KG1 (cell line): ENCODE measurements around the gene PTH2R.
"Not testable (repeated sequence)": the region's sequence is repeated elsewhere in the genome, so short reads cannot be mapped to it uniquely, and the experiment has no call there.

Experiments used
- DNase-seq: peaks from one replicate; lab custom pipeline; 2025; lab: John Stamatoyannopoulos, UW

Gene PTH2R

GRCh38 chr2:208485390-208485789, 78.8 kb downstream of the PTH2R start:
- no peak for DNase-seq

- no peak for DNase-seq
These were observed 82.3 kb downstream of the PTH2R start for GRCh38 chr2:208488686-208489564.

GRCh38 chr2:208489687-208490086, 83.1 kb downstream of the PTH2R start:
- DNase-seq: no peak

GRCh38 chr2:208490492-208490891, 83.9 kb downstream of the PTH2R start:
- no peak for DNase-seq

GRCh38 chr2:208491641-208492040, 85.0 kb downstream of the PTH2R start:
- no peak for DNase-seq

- no peak for DNase-seq
These were observed 85.5 kb downstream of the PTH2R start for GRCh38 chr2:208492069-208492468.

- DNase-seq: no peak
These were observed 86.6 kb downstream of the PTH2R start for GRCh38 chr2:208493186-208493585.

- no peak for DNase-seq
These were observed 89.5 kb downstream of the PTH2R start for GRCh38 chr2:208496129-208496528.

GRCh38 chr2:208501206-208501605, 94.6 kb downstream of the PTH2R start:
- no peak for DNase-seq

GRCh38 chr2:208502288-208502687, 95.7 kb downstream of the PTH2R start:
- no peak for DNase-seq

GRCh38 chr2:208505365-208505764, 98.8 kb downstream of the PTH2R start:
- not testable (repeated sequence) for DNase-seq

- no peak for DNase-seq
These were observed 103.0 kb downstream of the PTH2R start for GRCh38 chr2:208509586-208509985.

GRCh38 chr2:208511016-208511415, 104.4 kb downstream of the PTH2R start:
- DNase-seq: no peak

- DNase-seq: no peak
These were observed 105.0 kb downstream of the PTH2R start for GRCh38 chr2:208511573-208511972.

- DNase-seq: no peak
These were observed 108.5 kb downstream of the PTH2R start for GRCh38 chr2:208515099-208515498.

- not testable (repeated sequence) for DNase-seq
These were observed 116.5 kb downstream of the PTH2R start for GRCh38 chr2:208523069-208523468.

- not testable (repeated sequence) for DNase-seq
These were observed 118.6 kb downstream of the PTH2R start for GRCh38 chr2:208525165-208525564.

GRCh38 chr2:208529796-208530195, 123.2 kb downstream of the PTH2R start:
- no peak for DNase-seq

GRCh38 chr2:208531361-208531760, 124.8 kb downstream of the PTH2R start:
- no peak for DNase-seq

- not testable (repeated sequence) for DNase-seq
These were observed 129.0 kb downstream of the PTH2R start for GRCh38 chr2:208535578-208535977.

GRCh38 chr2:208541461-208541988, 134.9 kb downstream of the PTH2R start:
- DNase-seq: no peak

GRCh38 chr2:208541989-208542464, 135.4 kb downstream of the PTH2R start:
- no peak for DNase-seq

GRCh38 chr2:208542465-208543041, 136.0 kb downstream of the PTH2R start:
- no peak for DNase-seq
